ENCODE results near the gene CD300C. TPM values are rescaled to one million over a fixed set of nuclear protein-coding genes. Genes with fewer than 3 reads are reported as not detected.

Gene CD300C
- total and polyA plus RNA-seq, 10 of the 15 experiments (the other 5 are each of a cell fraction or from before 2014, with no cell fraction given), result 0.12 to 0.38 (median 0.23) TPM; not detected in 3

DNA sequence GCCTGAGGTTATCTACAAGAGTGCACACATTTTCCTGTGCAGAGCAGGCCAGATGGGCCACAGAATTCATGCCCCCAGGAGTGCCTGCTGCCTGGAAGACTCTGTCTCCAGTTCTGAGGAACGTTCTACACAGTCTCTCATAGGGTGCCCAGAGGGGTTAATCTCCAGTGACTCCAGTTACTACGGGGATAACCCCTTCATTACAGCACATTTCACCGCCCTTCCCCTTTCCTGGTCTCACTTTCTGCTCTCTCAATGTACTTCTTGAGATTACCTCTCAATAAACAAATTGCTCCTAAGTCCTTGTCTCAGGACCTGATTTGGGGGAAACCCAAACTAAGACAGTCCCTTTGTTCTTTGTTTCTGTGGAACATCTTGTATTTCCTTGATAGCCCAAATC is 15.7 kb upstream of the CD300C start:
- DNase-seq (ENCODE audit: low read depth, low spot score) (no peak), FAIRE-seq (no peak), ATAC-seq (no peak)
- POLR2A ChIA-PET, result no interaction called here
- Histone ChIP-seq H3K79me2 (ENCODE audit: control insufficient read depth, insufficient read depth, low read length) (no peaks in the 10 kb centered on the region), H2AFZ (ENCODE audit: control insufficient read depth, low read depth, low read length) (no peak overlapping the region), H3K27me3 (replicated peaks in 1 of 2; ENCODE audit: control insufficient read depth in 2 of 2, insufficient read depth in 2 of 2, low read length in 1 of 2) (peaks cover 1 to 2% of the 10 kb centered on the region in 2 experiments; a peak in 3 of 4 replicates), H3K9me3 (replicated peaks; ENCODE audit: control insufficient read depth, insufficient read depth, low read length) (no peaks in the 10 kb centered on the region; the same call in 2 of the 3 replicates), H3K27ac (ENCODE audit: control insufficient read depth, insufficient read depth) (no peak overlapping the region), H3K4me1 (ENCODE audit: control insufficient read depth, insufficient read depth, low read length) (no peaks in the 10 kb centered on the region), H3K4me2 (ENCODE audit: control insufficient read depth, insufficient read depth) (no peak overlapping the region), H3K9ac (ENCODE audit: control insufficient read depth, insufficient read depth, low read length) (no peak overlapping the region), H3K4me3 (no peak overlapping the region), H3K36me3 (ENCODE audit: control insufficient read depth in 2 of 2, insufficient read depth in 2 of 2, low read length in 1 of 2) (no peaks in the 10 kb centered on the region), H4K20me1 (ENCODE audit: control insufficient read depth, insufficient read depth) (no peaks in the 10 kb centered on the region)
- no TSS peak for BruUV-seq (replicated peaks)
- CTCF ChIA-PET, result interaction anchor here (1.4 kb wide), 1 partner anchor 177 kb away, joined by 4 read pairs; no protein-coding TSS in a partner anchor
- WGBS (ENCODE audit: insufficient coverage, insufficient replicate concordance, low lambda C conversion rate, missing lambda C conversion rate), result 0% methylated on average over 3 of the region's 3 CpGs
- SMC1A ChIA-PET (ENCODE audit: uncharacterized antibody, unreplicated experiment), result interaction anchor here (0.6 kb wide), 1 partner anchor 27 kb away, joined by 3 read pairs; no protein-coding TSS in a partner anchor
- RAD21 ChIA-PET (ENCODE audit: unreplicated experiment), result interaction anchor here (1.4 kb wide), 1 partner anchor 96 kb away, joined by 5 read pairs; no protein-coding TSS in a partner anchor
- in situ Hi-C loops (cut with MboI), result no loop called here
- intact Hi-C loops (cut with micrococcal nuclease; ENCODE audit: unreplicated experiment), result no loop called here
- TF ChIP-seq LARP7 (IDR thresholded peaks at IDR 0.05) (no peak), NFYA (IDR thresholded peaks at IDR 0.05; ENCODE audit: borderline replicate concordance, low read depth, low read length) (no peak), NRF1 (conservative IDR thresholded peaks at IDR 0.05; ENCODE audit: low read depth, low read length) (no peak), SUPT20H (IDR thresholded peaks at IDR 0.05; ENCODE audit: borderline replicate concordance, control insufficient read depth, low read depth, low read length) (no peak), SMAD5 (IDR thresholded peaks at IDR 0.05; ENCODE audit: low read depth) (no peak), PKNOX1 (IDR thresholded peaks at IDR 0.05) (no peak)

All from GM12878 (cell line).